Fibroblast of peridontal ligament (primary cell): ENCODE data around the gene HDX.
"Not testable (repeated sequence)": the region's sequence is repeated elsewhere in the genome, so short reads cannot be mapped to it uniquely, and the experiment has no call there.

Source experiments
- DNase-seq: peaks from one replicate; pipeline ENCODE4 v3.0.0-alpha.2; 2010; ENCODE audit errors: extremely low read depth

Gene HDX

GRCh38 chrX:84339507-84340364 lies 162.5 kb downstream of the HDX start:
- DNase-seq: peak; percentile 36

DNA sequence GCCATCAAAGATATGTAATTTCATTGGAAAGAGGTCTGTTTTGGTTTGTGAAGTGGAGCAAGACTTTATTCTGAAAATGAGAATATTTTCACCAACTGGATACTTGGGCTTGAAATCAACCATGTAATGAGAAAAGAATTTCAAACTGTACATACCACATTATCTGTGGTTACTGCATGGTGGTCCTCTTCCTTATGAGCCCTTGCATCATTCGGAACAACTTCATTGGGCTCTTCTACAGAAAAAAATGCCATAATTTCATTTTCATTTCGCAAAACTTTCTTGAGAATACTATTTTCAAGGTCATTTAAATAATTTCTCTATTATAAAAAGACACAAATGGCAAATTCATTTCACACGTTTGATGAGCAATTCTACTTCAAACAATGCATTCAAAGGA lies 165.6 kb downstream of the HDX start:
- DNase-seq: peak; percentile 12

- no peak for DNase-seq
Observed at GRCh38 chrX:84335121-84335520, 167.1 kb downstream of the HDX start.

DNA sequence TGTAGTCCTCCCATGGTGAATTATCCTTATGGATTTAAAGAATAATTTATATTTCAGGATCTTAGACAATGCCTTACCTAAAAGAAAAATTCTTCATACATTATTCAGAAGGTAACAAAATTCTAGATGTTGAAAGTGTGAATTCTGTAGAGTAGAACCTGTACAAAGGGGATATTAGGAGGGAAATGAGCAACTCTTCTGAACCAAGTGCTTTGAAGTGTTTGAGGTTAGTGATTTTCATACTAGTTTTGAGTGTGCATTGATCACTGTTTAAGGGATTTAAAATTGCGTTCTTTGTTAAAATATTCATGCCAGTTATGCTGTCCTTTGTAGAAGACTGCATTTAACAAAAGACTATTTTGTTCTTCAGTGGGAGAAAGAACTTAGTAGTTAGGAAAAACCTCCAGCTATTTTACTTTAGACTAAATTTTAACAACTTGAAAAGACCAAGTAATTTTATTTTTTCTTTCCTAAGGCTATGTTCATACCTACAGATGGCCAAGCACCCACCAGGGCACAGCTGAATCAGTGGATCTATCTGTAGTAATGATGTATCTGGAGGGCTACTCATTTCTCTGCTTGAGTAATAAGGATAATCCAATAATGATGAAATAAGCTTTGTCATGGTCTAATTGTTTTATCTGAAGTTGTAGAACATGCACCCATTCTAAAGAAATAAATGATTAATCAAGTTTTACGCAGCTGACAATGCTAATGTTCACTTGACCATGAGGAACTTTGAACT lies 180.0 kb downstream of the HDX start:
- no peak for DNase-seq

DNA sequence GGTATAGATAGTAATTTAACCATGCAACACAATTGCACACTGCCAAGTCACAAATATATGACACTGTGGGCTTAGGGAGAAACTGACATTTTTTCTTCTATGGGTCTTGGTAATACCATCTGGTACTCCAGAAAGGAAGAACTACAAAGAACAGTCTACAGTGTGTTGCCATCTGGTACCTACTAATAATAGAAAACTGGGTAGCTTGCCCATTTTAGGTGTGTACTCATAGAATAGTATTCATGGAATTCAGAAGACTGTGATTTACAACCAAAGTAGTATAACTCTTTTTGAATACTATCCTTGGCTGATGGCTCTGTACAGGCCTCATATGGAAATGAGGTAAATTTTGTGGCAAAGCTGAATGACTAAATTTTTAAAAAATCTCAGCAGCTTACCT lies 181.6 kb downstream of the HDX start:
- no peak for DNase-seq

GRCh38 chrX:84320023-84320422 lies 182.2 kb downstream of the HDX start:
- no peak for DNase-seq

DNA sequence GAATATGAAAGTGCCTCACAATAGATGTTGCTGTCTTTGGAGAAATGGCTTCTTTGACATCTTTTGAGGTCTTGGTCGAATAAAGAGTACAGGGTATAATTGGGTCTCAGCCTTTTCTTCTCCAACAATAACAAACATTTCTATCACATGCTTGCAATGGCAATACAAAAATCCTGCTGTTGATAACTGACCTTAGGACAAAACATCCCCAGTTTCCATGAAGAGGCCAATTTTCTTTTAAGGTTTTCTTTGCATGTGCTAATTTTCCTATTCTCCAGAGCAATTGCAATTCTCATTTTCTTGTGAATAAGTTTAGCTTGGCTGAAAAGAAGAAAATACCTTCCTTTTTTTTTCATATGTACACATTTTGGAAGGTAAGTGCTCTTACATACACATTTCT lies 183.6 kb downstream of the HDX start:
- no peak for DNase-seq

DNA sequence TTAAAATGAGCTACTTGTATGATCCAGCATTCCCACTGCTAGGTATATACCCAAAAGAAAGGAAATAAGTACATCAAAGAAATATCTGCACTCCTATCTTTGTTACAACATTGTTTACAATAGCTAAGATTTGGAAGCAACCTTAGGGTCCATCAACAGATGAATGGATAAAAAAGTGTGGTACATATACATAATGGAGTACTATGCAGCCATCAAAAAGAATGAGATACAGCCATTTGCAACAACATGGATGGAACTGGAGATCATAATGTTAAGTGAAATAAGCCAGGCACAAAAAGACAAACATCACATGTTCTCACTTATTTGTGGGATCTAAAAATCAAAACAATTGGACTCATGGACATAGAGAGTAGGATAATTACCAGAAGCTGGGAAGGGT lies 186.3 kb downstream of the HDX start:
- DNase-seq: not testable (repeated sequence)
